GM12878 (cell line): ENCODE measurements around the gene PRSS16. TPM values are rescaled to one million over a fixed set of nuclear protein-coding genes. Genes with fewer than 3 reads are reported as not detected.

Experiments
- BMI1 ChIP-seq: fragments of 450-650 bp; IDR thresholded peaks from 2 replicates; pipeline ENCODE4 v1.6.1; 2016; ENCODE audit warnings: mild to moderate bottlenecking, moderate library complexity, borderline replicate concordance
- CTCF ChIP-seq, 3 experiments: IDR thresholded peaks in 2 of 3; conservative IDR thresholded peaks in 1 of 3; 2 replicates each; pipeline ENCODE4 v1.5.1; 2011; ENCODE audit warnings: low read depth in 3 of 3, low read length in 3 of 3, mild to moderate bottlenecking in 3 of 3, control low read depth in 2 of 3, moderate library complexity in 2 of 3, inconsistent platforms in 1 of 3, mixed read lengths in 1 of 3; ENCODE audit not compliant: control insufficient read depth in 2 of 3, insufficient read depth in 1 of 3; ENCODE audit errors: extremely low read depth in 1 of 3
- E4F1 ChIP-seq: fragments of 450-650 bp; IDR thresholded peaks from 2 replicates; pipeline ENCODE4 v1.6.1; 2018; ENCODE audit warnings: borderline replicate concordance, mild to moderate bottlenecking; ENCODE audit not compliant: partially characterized antibody
- EP300 ChIP-seq, 2 experiments: fragments of 150-350 bp in 1 of 2; IDR thresholded peaks; 2 replicates each; pipeline ENCODE4 v1.6.1; 2011 to 2012; ENCODE audit warnings: low read depth in 2 of 2, low read length in 2 of 2, borderline replicate concordance in 1 of 2, improper control_type of control experiment in 1 of 2, inconsistent platforms in 1 of 2; ENCODE audit not compliant: control insufficient read depth in 1 of 2
- JUND ChIP-seq: IDR thresholded peaks from 2 replicates; pipeline ENCODE4 v1.6.1; 2012; ENCODE audit warnings: low read depth, mild to moderate bottlenecking, low read length, improper control_type of control experiment, moderate library complexity
- SPI1 ChIP-seq: IDR thresholded peaks from 2 replicates; pipeline ENCODE4 v1.6.1; 2011; ENCODE audit warnings: low read depth, mild to moderate bottlenecking, low read length, moderate library complexity, borderline replicate concordance; ENCODE audit not compliant: insufficient read depth
- TBL1XR1 ChIP-seq: IDR thresholded peaks from 2 replicates; pipeline ENCODE4 v1.6.1; 2012; ENCODE audit warnings: low read depth, low read length, improper control_type of control experiment
- ZBTB4 ChIP-seq: fragments of 450-650 bp; formaldehyde crosslinking; IDR thresholded peaks from 2 replicates; pipeline ENCODE4 v1.4.0; 2022; ENCODE audit warnings: mild to moderate bottlenecking, moderate library complexity
- ZNF217 ChIP-seq: fragments of 450-650 bp; IDR thresholded peaks from 2 replicates; pipeline ENCODE4 v1.6.1; 2017; ENCODE audit warnings: antibody characterized with exemption, mild to moderate bottlenecking
- polyA plus RNA-seq, 11 experiments: library from polyadenylated mRNA; depleted of rRNA in 4 of 11; unstranded in 6 of 11; stranded (reverse) in 5 of 11; fragments of >200 nt; fragmentation: Nextera tagmentation in 4 of 11; fragmentation: Illumina TruSeq in 1 of 11; extraction: Ambion mirVana in 4 of 11; extraction: Trizol in 1 of 11; gene quantifications; 1 replicate in 1 of 11; 2 replicates in 10 of 11; pipeline versions ENCODE4 v1.2.1 to v1.2.3, GENCODE V29; 2011 to 2016; ENCODE audit warnings: inconsistent platforms in 2 of 11, missing spikeins in 2 of 11, low read depth in 1 of 11
- total RNA-seq, 4 experiments: library from RNA; depleted of rRNA in 3 of 4; stranded (reverse); fragments of >200 nt in 3 of 4; fragmentation: Illumina TruSeq in 1 of 4; extraction: Trizol in 1 of 4; gene quantifications; 2 replicates each; pipeline versions ENCODE4 v1.2.1 to v1.2.3, GENCODE V29; 2013 to 2021

PRSS16 gene
- total and polyA plus RNA-seq, 10 of the 15 experiments (the other 5 are each of a cell fraction or from before 2014, with no cell fraction given), result 2.1 to 12.8 (median 6.6) TPM

DNA sequence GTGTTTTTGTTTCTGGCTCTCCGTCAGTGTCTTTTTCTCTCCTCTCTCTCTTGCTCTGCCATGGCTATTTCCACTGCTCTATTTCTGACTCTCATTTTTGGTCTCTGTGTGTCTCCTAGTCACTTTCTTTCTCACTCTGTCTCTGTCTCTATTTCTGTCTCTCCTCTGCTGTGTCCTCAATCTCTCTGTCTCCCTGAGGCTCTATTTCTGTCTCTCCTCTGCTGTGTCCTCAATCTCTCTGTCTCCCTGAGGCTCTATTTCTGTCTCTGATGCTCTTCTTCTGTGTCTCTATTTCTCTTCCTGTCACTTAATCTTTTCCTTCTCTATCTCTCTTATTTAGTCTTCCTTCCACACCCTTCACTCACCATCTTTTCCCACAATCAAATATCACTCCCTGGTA, 8.4 kb downstream of the PRSS16 start (continued):
- TF ChIP-seq ZBTB4 (CRISPR knock-in tag) (no peak), E4F1 (no peak), JUND (no peak), CTCF (IDR thresholded peaks at IDR 0.05 in 2 of 3, conservative IDR thresholded peaks at IDR 0.05 in 1 of 3; ENCODE audit: control insufficient read depth in 2 of 3, extremely low read depth in 1 of 3, insufficient read depth in 1 of 3, low read depth in 3 of 3, low read length in 3 of 3) (no peak), EP300 (IDR thresholded peaks at IDR 0.05; ENCODE audit: borderline replicate concordance in 1 of 2, control insufficient read depth in 1 of 2, low read depth in 2 of 2, low read length in 2 of 2) (no peak), SPI1 (no peak), ZNF217 (no peak), TBL1XR1 (no peak), BMI1 (no peak)
